GM06990 (cell line): ENCODE measurements around the gene FNDC3B.

Experiments used
- DNase-seq: peaks from one replicate; pipeline ENCODE4 v3.0.0-alpha.2; 2011; ENCODE audit not compliant: insufficient read length; ENCODE audit errors: extremely low read depth
- H3K27me3 ChIP-seq: replicated peaks from 2 replicates; pipeline ENCODE4 v1.6.0; 2011; ENCODE audit warnings: low read length; ENCODE audit not compliant: control insufficient read depth, insufficient read depth
- H3K36me3 ChIP-seq: 2 replicates; pipeline ENCODE4 v1.5.1; 2011; ENCODE audit warnings: low read length; ENCODE audit not compliant: control insufficient read depth, insufficient read depth
- H3K4me3 ChIP-seq: replicated peaks from 2 replicates; pipeline ENCODE4 v1.5.1; 2011; ENCODE audit warnings: low read depth, mild to moderate bottlenecking, control low read depth, low read length
- TF ChIP-seq, protein P1 (sequence below): IDR thresholded peaks from 2 replicates; pipeline ENCODE4 v1.5.1; 2011; ENCODE audit warnings: low read length, control low read depth, mild to moderate bottlenecking, inconsistent platforms; ENCODE audit not compliant: insufficient read depth, poor library complexity, severe bottlenecking

Gene FNDC3B

DNA sequence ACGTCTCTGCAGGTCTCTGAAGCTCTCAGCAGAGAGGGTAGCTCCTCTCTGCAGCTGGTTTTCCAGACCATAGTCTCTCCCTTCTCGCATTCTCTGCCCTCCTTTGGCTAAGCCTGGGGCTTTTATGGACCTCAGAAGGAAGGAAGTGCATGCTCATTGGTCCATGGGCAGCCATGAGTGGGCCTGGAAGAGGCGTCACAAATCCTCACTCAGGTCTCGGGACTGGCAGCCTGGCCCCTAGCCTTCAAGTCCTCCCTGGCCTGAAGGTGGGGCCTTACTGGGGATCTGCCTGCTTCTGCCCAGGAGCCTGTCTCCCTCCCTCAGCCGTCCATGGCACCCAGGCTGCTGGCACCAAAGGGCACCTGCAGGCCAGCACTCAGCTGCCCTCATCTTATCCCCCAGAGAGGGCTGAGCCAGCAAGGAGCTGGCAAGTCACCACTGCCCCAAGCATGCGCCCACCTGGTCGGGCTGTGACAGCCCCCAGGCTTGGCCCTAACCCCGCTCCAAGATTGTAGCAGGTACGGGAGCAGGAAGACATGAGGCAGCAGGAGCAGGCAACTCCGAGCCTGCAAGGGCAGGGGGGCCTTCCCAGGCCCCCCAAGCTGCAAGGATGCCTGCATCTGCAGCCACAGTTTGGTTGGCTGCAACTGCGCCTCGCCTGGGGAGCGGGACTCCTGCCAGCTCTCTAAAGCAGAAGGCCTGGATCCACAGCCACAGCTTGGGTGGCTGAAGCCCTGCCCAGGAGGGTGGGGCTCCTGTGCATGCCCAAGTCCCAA, 371.5 kb downstream of the FNDC3B start:
- TF ChIP-seq, protein P1, sequence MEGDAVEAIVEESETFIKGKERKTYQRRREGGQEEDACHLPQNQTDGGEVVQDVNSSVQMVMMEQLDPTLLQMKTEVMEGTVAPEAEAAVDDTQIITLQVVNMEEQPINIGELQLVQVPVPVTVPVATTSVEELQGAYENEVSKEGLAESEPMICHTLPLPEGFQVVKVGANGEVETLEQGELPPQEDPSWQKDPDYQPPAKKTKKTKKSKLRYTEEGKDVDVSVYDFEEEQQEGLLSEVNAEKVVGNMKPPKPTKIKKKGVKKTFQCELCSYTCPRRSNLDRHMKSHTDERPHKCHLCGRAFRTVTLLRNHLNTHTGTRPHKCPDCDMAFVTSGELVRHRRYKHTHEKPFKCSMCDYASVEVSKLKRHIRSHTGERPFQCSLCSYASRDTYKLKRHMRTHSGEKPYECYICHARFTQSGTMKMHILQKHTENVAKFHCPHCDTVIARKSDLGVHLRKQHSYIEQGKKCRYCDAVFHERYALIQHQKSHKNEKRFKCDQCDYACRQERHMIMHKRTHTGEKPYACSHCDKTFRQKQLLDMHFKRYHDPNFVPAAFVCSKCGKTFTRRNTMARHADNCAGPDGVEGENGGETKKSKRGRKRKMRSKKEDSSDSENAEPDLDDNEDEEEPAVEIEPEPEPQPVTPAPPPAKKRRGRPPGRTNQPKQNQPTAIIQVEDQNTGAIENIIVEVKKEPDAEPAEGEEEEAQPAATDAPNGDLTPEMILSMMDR = no peak

DNA sequence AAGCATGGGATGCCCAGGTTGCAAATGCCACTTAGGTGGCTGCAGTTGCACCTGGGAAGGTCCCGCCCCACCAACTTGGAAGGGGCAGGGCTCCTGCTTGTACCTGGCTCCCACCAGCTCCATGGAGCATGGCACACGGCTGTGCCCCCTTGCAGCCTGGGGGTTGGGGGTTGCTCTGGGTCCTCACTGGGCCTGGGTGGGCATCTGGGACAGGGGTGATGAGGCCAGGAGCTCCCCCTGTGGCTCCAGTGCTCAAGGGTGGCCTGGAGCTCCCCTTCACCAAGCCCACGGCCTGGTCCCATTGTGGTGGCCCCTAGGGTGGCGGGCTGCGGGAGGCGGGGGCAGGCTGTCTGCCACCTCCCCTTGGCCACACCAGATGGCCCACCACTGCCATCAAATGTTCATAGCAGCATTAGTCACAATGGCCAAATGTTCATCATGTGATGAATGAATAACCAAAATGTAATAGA, 372.1 kb downstream of the FNDC3B start:
- no peaks in the 10 kb centered on the region for H3K27me3 ChIP-seq
- no peak overlapping the region for H3K4me3 ChIP-seq
- no peak for DNase-seq
- H3K36me3 ChIP-seq = no peaks in the 10 kb centered on the region
- TF ChIP-seq, protein P1 = no peak

More for the DNA sequence above, 371.5 kb downstream of the FNDC3B start:
- Histone ChIP-seq H3K4me3 (no peak overlapping the region), H3K27me3 (no peaks in the 10 kb centered on the region), H3K36me3 (no peaks in the 10 kb centered on the region)
- DNase-seq = no peak

DNA sequence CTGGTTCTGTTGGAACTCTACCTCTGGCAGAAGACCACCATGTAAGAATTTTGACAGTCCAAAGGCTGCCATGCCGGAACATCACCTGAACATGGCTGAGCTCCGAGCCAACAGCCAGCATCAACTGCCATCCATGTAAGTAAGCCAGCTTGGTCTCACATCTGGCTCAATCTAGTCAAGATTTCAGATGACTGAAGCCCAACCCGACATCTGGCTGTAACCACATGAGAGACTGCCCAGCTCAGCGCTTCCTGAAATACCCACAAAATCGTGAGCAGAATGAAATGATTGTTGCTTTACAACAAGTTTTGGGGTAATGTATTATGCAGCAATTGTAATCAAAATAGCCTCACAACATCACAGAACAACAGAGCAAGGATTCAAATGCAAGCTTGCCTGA, 375.9 kb downstream of the FNDC3B start:
- H3K4me3 ChIP-seq = no peak overlapping the region
- TF ChIP-seq, protein P1 = no peak
- H3K36me3 ChIP-seq = no peaks in the 10 kb centered on the region
- DNase-seq = no peak
- no peaks in the 10 kb centered on the region for H3K27me3 ChIP-seq

DNA sequence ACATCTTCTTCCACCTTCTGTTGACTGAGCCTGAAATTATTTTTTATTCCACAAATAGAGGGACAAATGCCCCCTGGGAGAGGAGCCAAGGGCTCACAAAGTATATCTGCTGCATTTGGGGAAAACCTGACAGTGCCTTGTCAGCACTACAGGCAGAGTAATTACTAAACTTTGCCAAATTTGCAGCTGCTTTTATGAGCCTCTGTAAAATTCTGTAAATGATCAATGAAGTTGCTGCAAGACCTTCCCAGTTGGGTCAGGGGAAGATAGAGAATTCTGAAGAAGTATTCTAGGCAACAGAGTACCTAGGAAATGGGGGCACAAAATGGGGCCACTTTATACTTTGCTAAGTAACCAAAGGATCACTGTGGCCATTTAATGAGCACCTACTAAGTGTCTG, 398.3 kb downstream of the FNDC3B start:
- no peak overlapping the region for H3K4me3 ChIP-seq
- TF ChIP-seq, protein P1 = no peak
- DNase-seq = no peak
- no peaks in the 10 kb centered on the region for H3K36me3 ChIP-seq
- no peaks in the 10 kb centered on the region; the same call in 1 of the 2 replicates for H3K27me3 ChIP-seq

DNA sequence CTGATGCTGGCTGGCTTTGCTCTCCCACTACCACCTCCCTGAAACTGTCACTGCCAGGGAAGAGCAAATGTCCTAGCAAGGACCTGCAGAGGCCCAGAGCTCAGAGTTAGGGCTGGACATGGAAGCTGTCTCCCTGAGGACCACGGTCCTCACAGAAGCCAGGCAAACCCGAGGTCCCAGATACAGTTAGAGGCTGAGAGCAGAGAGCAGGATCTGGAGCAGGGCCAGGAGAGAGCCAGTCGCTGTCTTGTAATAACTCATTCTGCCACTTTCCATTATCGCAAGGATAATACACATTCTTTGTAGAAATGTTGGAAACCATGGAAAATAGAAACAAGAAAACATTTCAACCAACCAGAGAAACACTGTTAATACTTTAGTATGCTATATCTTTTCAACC, 398.8 kb downstream of the FNDC3B start:
- H3K27me3 ChIP-seq = no peaks in the 10 kb centered on the region; the same call in 1 of the 2 replicates
- no peaks in the 10 kb centered on the region for H3K36me3 ChIP-seq
- TF ChIP-seq, protein P1 = no peak
- H3K4me3 ChIP-seq = no peak overlapping the region
- no peak for DNase-seq
